NCI-H345 (cell line): Measurements from ENCODE around the gene PRKRIP1.
"Not testable (repeated sequence)": the region's sequence is repeated elsewhere in the genome, so short reads cannot be mapped to it uniquely, and the experiment has no call there.

Source experiments
- DNase-seq: peaks from one replicate; lab custom pipeline; 2025; lab: John Stamatoyannopoulos, UW

The PRKRIP1 gene

DNA sequence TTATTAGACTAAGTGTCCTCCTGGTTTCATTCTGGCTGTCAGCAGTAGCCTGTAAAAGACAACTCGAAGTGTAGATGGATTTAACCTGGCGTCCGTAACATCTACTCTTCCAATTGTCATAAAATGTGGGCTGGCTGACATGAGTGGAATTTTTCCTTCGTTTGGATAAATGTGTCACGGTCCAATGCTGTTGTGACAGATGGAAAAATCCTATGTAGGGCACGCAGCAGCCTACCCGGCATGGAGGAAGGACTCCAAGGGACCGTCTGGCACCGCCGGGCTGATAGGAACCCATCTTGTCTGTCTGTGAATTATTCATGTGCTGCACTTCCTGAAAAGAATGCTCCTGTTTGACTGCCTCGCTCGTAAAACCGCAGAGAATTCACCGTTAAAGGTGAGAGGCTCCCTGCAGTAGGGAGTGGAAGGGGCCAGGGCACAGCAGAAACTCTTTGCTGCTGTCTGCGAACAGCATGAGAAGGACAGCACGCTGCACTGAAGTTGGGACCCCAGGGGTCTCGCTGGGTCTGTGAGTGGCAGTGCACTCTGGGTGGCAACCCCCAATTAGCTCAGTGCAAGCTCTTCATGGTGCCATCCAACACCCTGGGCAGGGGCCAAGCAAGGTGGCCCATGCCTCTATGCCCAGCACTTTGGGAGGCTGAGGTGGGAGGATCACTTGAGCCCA, 35.6 kb downstream of the PRKRIP1 start:
- peak; percentile 39 for DNase-seq

DNA sequence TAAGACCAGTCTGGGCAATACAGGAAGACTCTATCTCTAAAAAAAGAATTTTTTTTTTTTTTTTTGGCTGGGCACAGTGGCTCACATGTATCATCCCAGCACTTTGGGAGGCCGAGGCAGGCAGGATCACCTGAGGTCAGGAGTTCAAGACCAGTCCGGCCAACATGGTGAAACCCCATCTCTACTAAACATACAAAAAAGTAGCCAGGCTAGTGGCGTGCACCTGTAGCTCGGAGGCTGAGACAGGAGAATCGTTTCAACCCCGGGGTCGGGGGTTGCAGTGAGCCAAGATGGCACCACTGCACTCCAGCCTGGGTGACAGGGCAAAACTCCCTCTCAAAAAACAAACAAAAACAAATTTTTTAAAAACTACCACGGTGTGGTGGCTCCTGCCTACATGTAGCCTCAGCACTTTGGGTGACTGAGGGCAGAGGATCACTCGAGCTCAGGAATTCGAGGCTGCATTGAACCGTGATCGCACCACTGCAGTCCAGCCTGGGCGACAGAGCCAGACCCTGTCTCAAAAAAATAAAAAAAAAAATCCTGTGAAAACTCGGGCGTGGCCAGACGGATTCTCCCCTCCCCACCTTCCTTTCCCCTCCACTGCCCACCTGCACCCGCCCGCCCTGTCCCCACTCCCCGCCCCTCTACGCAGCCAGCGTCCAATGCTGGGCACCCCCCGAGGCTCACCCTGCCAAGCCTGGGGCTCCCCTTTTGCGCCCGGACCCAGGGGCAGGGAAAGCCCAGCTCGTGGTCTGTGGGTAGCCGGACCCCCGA, 36.5 kb downstream of the PRKRIP1 start:
- no peak for DNase-seq

DNA sequence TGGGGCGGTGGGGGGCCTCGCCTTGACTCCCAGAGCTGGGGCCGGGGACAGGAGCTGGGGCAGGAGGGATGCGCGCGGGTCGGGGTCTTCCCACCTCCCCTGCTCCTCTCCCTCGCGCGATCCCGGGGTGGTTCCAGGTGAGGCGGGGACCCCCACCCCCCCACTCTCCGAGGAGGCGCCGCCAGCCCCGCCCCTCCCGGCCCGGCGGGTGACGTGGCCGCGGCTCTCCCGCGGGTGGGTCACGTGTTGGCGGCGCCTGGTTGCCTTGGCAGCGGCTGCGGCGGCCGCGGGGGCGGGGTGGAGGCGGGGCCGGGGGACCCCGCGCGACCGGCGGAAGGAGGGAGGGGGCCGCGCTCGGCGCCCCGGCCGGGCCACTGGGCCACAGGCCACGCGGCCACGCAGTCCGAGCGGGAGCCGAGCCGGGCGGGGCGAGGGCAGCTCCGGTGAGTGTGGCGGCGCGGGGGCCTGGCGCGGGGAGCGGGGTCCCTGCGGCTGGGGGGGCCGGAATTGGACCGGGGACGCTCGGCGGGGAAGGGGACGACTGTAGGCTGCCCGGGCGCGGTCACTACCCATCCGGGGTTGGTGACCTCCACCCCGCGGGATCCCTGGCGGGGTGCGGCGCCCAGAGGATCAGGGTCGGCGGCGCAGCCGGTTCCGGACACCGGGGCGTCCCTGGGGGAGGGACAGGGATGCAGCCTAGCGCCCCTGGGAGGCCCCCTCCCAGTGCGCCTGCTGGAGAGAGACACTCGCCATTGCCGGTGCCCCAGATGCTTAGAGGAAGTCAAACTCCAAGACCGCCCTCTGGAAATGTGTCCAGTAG, 37.3 kb downstream of the PRKRIP1 start, which contains the start of gene ORAI2:
ORAI2 (plus strand) TSS at position 357 of the 820 bp plus-strand sequence. CDS start 5,382 bp downstream, outside the sequence.
- peak; percentile 79 for DNase-seq

DNA sequence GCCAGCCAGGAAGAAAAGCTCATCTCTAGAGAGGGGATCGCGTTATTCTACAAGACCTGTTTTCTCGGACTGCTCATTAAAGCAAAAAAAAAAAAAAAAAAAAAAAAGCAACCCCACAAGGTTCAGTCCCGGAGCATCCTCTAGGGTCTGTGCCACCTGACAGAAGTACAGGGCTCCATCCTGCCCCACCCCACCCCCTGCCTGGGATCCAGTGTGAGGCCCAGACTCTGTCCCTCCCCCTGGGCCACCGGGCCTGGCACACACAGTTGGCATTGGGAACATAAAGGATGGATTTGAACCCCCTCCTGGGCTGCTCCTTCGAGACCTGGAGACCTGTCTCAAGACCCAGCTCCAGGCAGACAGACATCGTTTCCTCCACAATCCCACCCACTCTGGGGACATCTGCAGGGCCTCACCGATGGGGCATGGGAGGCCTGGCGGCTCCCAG, 37.9 kb downstream of the PRKRIP1 start:
- no peak for DNase-seq

DNA sequence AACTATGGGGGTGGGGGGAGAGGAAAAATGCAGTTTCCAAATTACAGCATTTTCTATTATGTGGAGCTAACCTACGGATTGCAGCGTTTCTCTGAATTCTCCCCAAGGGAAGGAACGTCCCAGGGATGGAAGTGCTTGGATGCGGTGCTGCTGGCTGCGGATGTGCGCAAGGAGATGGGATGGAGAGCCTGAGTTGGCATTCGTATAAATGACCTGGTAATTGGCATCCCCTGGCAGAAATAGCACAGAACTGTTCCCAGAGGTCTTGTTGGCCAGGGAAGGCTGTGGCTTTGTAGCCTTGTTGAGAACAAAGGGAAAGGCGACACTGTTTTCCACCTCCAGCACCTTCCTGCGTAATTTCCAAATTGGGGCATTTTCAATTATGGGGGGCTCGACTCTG, 40.0 kb downstream of the PRKRIP1 start:
- DNase-seq, result no peak

DNA sequence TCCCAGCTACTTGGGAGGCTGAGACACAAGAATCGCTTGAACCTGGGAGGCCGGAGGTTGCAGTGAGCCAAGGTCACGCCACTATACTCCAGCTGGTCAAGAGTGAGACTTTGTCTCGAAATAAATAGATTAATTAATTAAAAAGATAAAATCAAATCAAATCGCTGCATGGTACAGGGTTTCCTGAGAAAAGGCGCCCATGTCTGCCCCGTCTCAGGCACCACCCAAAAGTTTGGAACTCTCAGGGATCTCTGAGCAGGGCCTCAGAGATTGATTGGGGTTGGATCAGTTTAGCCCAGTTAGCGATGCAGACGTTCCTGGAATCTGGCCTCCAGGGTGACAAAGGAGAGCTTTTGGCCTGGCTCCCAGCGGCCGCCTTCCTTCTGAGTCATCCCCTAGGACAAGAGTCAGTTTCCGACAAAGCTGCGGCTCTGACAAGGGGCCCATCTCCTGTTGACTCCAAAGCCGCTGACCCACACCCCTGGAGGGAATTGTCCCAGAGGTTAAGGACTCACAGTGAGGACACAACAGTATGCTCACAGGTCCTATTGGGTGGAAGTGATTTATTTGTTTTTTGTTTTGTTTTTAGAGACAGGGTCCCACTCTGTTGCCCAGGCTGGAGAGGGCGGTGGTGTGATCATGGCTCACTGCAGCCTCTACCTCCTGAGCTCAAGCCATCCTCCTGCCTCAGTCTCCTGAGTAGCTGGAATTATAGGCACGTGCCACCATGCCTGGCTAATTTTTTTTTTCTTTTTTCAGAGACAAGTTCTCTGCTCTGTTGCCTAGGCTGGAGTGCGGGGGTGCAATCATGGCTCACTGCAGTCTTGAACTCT, 44.0 kb downstream of the PRKRIP1 start:
- DNase-seq, result no peak

DNA sequence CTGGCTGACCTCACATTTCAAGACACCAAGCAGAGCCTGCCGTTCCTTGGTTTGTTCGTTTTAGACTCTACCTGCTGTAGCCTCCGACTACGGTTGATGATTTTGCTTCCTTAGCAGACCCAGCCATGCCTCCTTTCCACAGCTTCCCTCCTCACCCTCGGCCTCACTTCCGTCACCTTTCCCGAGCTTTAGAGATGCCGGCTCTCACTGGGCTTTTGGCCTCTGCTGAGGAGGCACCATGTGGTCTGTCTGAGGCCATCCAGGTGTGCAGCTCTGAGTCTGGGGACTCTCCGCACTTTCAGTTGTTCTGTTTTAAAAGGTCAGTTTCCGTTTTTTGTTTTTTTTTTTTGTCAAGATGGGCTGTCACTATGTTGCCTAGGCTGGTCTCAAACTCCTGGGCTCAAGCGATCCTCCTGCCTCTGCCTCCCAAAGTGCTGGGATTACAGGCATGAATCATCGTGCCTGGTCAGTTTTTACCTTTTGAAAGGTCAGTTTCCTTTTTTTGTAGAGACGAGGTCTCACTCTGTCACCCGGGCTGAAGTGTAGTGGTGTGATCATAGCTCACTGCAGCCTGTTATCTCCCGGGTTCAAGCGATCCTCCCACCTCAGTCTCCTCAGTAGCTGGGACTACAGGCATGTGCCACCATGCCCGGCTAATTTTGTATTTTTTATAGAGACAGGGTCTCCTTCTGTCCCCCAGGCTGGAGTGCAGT, 49.0 kb downstream of the PRKRIP1 start:
- DNase-seq, result no peak

DNA sequence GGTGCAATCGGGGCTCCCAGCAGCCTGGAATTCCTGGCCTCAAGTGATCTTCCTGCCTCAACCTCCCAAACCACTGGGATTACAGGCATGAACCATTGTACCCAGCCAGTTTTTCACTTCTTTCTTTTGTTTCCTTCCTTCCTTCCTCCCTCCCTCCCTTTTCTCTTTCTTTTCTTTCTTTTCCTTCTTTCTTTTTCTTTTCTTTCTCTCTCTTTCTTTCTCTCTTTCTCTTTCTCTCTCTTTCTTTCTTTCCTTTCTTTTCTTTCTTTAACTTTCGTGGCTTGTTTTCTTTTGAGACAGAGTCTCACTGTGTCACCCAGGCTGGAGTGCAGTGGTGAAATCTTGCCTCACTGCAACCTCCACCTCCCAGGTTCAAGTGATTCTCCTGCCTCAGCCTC, 49.5 kb downstream of the PRKRIP1 start:
- no peak for DNase-seq

DNA sequence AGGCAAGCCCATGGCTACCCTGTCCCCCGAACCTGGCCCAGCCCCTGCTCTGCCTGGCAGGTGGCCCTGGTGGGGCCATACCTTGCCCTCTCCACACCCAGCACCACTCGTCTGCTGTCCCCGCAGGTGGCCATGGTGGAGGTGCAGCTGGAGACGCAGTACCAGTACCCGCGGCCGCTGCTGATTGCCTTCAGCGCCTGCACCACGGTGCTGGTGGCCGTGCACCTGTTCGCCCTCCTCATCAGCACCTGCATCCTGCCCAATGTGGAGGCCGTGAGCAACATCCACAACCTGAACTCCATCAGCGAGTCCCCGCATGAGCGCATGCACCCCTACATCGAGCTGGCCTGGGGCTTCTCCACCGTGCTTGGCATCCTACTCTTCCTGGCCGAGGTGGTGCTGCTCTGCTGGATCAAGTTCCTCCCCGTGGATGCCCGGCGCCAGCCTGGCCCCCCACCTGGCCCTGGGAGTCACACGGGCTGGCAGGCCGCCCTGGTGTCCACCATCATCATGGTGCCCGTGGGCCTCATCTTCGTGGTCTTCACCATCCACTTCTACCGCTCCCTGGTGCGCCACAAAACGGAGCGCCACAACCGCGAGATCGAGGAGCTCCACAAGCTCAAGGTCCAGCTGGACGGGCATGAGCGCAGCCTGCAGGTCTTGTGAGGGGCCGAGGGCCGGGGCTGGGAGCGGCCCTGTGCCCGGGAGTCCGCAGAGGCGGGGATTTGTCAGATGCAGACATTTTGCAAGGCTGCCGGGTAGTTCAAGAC, 50.4 kb downstream of the PRKRIP1 start:
- no peak for DNase-seq

DNA sequence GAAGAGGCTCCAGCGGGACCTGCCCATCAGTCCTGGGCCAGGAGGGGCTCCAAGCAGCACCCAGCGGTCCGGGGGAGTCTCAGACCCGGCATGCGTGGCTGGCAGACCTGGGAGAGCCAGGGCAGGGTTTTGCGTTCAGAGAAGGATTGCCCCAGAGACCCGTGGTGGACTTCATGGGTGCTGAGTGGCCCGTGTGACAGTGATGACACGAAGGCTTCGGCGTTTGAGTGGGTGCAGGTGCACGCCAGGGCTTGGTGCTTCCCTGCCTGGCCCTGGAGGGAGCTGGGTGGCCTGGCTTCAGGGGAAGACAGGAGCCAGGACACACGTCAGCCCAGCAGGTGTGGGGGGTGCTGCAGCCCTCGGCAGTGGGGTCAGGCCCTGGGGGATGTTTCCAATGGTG, 51.1 kb downstream of the PRKRIP1 start:
- DNase-seq, result no peak

DNA sequence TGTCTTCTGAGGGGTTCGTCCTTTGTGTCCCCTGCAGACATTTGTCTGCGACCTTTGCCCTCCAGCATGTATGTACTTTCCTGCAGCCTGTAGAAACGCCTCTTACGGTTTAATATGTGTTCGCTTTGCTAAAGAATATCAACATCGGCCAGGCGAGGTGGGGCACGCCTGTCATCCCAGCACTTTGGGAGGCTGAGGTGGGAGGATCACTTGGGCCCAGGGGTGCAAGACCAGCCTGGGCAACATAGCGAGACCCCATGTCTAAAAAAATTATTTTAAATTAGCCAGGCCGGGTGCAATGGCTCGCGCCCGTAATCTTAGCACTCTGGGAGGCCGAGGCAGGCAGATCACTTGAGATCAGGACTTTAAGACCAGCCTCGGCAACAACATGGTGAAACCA, 53.0 kb downstream of the PRKRIP1 start:
- no peak for DNase-seq

DNA sequence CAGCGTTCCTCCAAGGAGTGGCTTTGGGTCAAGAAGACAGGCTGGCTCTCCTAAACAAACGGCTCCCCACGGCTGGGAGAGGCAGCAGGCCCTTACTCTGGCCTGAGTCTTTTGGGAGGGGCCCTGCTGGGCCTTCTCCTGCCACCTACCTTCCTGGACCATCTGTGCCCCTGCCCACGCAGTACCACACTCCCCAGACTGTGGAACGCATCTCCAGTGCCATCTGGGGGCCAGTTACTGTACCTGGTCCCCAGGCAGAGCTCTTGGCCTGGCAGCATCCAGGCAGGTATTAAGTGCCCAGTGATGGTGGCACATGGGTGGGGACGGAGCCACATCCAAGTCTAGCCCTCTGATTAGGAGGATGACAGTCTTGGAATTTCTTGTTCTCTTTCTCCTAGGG, 54.1 kb downstream of the PRKRIP1 start:
- DNase-seq, result no peak

DNA sequence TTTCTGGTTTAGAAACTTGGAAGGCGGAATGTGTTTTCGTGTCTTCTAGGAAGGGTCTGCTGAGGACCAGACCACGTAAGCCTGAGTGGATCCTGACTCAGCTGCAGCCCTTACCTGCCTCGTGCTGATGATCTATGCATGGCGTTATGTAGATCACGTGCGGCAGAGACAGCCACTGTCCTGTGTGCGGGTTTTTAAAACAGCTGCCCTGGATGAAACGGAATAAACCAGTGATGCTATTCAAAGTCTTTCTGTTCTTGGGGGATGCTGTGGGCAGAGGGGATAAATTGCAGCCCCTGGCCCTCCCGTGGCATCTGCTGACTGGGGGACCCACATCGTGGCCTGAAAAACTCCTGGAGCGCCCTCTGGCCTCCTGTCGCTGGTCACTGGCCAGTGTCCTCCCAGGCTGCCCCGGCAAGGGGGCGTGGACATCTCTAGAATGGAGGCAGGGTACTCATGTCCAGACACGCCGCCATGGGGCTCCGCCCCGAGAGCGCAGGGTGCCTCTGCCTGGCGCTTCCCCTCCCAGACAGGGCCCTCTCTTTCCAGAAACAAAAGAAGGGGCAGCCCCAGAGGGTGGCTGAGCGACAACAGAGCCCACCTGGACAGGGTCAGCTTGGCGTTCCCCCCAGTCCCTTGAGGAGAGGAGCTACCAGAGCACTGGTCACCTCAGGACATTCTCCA, 55.4 kb downstream of the PRKRIP1 start:
- DNase-seq, result peak; percentile 12

DNA sequence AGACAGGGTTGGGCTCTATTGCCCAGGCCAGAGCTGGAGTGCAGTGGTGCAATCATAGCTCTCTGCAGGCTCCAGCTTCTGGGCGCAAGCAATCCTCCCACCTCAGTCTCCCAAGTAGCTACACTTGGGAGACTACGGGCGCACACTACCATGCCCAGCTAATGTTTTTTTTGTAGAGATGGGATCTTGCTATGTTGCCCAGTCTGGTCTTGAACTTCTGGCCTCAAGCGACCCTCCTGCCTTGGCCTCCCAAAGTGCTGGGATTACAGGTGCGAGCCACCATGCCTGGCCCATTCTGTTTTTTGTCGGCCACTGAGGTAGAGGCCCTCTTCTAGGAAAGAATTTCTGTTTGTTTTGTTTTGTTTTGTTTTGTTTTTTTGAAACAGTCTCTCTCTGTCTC, 56.3 kb downstream of the PRKRIP1 start:
- no peak for DNase-seq

DNA sequence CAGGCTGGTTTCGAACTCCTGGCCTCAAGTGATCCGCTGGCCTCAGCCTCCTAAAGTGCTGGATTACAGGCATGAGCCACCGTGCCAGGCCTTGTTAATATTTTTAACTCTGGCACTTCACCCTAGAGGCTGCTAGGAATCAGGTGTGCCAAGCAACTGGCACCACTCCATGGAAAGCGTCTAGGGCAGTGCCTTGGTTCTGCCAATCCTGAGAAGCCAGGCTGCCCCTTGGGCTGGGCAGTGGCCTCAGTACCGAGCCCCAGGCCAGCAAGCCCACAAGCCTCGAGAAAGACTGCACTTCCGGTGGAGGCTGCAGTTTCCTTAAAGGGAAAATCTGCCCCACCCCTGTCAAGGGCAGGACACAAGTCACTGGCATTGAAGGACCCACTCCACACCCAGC, 57.2 kb downstream of the PRKRIP1 start:
- DNase-seq, result no peak

DNA sequence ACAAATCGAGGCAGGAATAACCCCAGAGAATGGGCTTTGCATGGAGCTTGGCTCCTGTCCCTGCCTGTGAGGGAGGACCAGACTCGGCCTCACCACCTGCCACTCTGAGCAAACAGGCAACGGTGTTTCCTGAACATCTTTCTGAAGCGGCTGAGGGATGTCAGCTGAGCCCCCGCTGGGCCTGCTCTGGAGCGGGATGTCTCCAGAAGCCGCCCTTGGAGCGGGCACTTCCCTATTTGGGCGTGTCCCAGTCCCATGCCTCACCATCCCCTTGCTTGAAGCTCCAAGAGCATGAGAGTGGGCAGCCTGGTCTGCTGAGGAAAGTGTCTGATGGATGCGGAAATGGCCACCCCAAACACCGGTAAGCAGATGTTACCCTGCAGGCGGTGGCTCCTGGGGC, 58.3 kb downstream of the PRKRIP1 start:
- peak; percentile 15 for DNase-seq

DNA sequence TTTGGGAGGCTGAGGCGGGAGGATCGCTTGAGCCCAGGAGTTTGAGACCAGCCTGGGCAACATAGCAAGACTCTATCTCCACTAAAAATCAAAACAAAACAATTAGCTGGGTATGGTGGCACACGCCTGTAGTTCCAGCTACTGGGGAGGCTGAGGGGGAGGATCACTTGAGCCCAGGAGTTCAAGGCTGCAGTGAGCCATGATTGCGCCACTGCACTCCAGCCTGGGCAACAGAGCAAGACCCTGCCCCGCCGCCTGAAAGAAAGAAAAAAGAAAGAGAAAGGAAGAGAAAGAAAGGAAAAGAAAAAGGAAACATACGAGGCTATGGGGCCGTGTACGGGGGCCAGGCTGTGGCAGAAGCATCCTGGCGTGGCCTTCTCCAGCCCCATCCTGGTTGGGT, 58.8 kb downstream of the PRKRIP1 start:
- DNase-seq, result not testable (repeated sequence)

DNA sequence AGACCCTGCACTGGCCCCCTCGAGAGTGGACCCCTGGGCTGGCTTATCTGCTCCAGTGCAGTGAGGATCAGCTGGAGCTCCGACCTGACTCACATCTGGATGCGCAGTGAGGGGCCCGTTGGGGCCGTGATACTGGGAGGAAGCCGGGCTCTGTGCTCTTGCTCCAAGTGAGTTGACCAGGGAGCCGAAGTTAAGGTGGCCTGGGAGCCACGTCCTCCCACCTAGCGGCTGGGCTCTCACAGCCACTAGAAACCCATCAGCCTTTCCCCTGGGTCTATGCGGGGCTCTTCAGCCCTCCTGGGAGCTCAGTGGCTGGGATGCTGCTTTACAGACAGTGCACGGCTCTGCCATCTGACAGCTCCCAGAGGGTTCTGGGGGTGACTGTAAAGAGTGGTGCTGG, 59.4 kb downstream of the PRKRIP1 start:
- DNase-seq, result no peak

DNA sequence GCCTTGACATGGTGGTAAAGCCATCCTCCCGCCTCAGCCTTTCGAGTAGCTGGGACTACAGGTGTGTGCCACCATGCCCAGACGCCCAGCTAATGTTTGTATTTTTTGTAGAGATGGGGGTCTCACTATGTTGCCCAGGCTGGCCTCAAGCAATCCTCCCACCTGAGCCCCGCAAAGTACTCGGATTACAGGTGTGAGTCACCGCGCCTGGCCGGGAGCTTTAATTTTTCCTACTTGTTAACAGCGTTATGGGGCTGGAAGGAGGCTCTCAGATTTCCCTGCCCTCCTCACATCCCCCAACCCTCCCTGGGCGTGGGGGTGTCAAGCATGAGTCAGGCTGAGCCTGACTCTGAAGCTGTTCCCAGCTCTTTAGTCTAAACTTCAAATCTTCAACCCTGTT, 60.2 kb downstream of the PRKRIP1 start:
- no peak for DNase-seq
